Upper lobe of right lung (tissue), 1 donor: ENCODE results near the gene RPS24. TPM values are rescaled to one million over a fixed set of nuclear protein-coding genes. Genes with fewer than 3 reads are reported as not detected.

ENCODE experiments used
- ATAC-seq: fragments of 200-7000 bp; cut with Tn5 transposase; one replicate; pipeline ENCODE4 v1.9.1; 2020; ENCODE audit warnings: mild to moderate bottlenecking, moderate library complexity
- DNase-seq: peaks from one replicate; pipeline ENCODE4 v3.0.0-alpha.2; 2020
- H3K27ac ChIP-seq: fragments of 200-600 bp; one replicate; pipeline ENCODE4 v1.8.0; 2022
- H3K27me3 ChIP-seq: fragments of 200-600 bp; one replicate; pipeline ENCODE4 v1.8.0; 2022; ENCODE audit warnings: mild to moderate bottlenecking
- H3K36me3 ChIP-seq: fragments of 200-600 bp; one replicate; pipeline ENCODE4 v1.8.0; 2022
- H3K4me1 ChIP-seq: fragments of 200-600 bp; one replicate; pipeline ENCODE4 v1.8.0; 2022
- H3K4me3 ChIP-seq: fragments of 200-600 bp; one replicate; pipeline ENCODE4 v1.8.0; 2022; ENCODE audit warnings: mild to moderate bottlenecking
- H3K9me3 ChIP-seq: fragments of 200-600 bp; one replicate; pipeline ENCODE4 v1.8.0; 2022
- intact Hi-C: fragments of 100-400 bp; cut with DNase I; formaldehyde crosslinking; loops from one replicate; pipeline ENCODE4 v1.11.0; 2022
- total RNA-seq: library from RNA; stranded (reverse); fragmentation: NEBNext Ultra II Directional; extraction: Animal tissue kit (Norgen Biotek cat#: 25700); gene quantifications from one replicate; pipeline ENCODE4 v1.2.1, GENCODE V29; 2021
- TF ChIP-seq, protein P1 (sequence below): fragments of 200-600 bp; IDR thresholded peaks from one replicate; pipeline ENCODE4 v1.8.0; 2022; ENCODE audit warnings: antibody characterized with exemption
- donor health status: DM: no; HTN: yes; CAD: no; lungs with severe emphysema.

The RPS24 gene
- total RNA-seq, 1 donor from 2014 or later: 1,039 TPM

- Histone ChIP-seq H3K4me1 (peaks cover 50% of the 10 kb centered on the region), H3K27ac (no peak overlapping the region), H3K9me3 (no peaks in the 10 kb centered on the region), H3K27me3 (no peaks in the 10 kb centered on the region), H3K36me3 (peaks cover 82% of the 10 kb centered on the region), H3K4me3 (no peak overlapping the region)
- intact Hi-C loops: no loop called here
- ATAC-seq: peak; percentile 58
- no peak for DNase-seq
- TF ChIP-seq, protein P1, sequence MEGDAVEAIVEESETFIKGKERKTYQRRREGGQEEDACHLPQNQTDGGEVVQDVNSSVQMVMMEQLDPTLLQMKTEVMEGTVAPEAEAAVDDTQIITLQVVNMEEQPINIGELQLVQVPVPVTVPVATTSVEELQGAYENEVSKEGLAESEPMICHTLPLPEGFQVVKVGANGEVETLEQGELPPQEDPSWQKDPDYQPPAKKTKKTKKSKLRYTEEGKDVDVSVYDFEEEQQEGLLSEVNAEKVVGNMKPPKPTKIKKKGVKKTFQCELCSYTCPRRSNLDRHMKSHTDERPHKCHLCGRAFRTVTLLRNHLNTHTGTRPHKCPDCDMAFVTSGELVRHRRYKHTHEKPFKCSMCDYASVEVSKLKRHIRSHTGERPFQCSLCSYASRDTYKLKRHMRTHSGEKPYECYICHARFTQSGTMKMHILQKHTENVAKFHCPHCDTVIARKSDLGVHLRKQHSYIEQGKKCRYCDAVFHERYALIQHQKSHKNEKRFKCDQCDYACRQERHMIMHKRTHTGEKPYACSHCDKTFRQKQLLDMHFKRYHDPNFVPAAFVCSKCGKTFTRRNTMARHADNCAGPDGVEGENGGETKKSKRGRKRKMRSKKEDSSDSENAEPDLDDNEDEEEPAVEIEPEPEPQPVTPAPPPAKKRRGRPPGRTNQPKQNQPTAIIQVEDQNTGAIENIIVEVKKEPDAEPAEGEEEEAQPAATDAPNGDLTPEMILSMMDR: no peak
These were observed 4.4 kb downstream of the RPS24 start for GRCh38 chr10:78038105-78038504.

DNA sequence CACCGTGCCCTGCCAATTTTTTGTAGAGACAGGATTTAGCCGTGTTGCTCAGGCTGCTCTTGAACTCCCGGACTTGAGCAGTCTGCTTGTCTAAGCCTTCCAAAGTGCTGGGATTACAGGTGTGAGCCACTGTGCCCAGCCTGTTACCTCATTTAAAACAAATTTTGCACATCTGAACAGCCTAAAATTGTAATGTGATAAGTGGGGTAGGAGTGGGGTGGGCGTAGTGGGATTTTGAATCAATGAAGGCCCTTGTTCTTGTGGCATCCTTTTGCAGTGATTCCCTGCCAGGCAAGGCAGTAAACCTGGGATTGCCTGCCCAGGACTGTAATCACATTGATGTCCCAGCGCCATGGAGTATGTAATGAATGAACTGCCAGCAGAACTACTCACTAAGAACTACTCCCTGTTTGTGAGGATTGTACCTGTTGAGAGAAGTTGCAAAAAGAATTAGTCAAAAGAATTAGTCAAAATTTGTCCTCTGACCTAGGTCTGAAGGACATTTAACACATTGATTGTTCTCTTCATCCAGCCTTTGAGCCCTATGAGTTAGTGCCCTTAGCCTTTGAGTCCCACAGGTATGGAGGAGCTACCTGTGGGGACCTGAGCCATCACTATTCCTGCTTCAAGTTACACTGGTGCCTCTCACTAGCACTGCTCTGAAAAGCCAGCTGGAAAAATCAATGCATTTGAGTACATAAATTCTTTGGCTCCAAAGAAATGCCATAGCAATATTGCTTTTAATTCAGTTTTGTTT is 5.3 kb downstream of the RPS24 start:
- no peak for ATAC-seq
- intact Hi-C loops: no loop called here
- TF ChIP-seq, protein P1: no peak
- Histone ChIP-seq H3K9me3 (no peaks in the 10 kb centered on the region), H3K4me3 (no peak overlapping the region), H3K36me3 (peaks cover 82% of the 10 kb centered on the region), H3K27me3 (no peaks in the 10 kb centered on the region), H3K4me1 (peaks cover 47% of the 10 kb centered on the region), H3K27ac (no peak overlapping the region)
- no peak for DNase-seq

DNA sequence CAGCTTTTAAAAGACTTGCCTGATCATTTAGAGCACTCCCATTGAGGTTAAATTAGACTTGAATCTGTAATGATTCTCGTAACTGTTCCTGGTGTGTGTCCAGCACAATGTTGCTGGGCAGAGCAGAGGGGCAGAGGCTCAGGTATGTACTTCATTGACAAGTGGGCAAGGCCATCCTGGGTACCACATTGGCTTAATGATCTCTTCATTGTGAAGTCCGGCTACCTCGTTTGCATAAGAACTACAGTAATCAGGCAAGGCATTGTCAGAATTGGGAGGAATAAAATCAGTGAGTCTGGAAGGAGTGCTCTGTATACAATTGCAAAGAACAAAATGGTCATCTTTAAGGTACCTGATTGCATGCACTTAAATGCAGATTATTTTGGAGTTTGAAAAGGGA is 6.1 kb downstream of the RPS24 start:
- Histone ChIP-seq H3K4me3 (no peak overlapping the region), H3K4me1 (peaks cover 42% of the 10 kb centered on the region), H3K27ac (no peak overlapping the region), H3K36me3 (peaks cover 81% of the 10 kb centered on the region), H3K9me3 (no peaks in the 10 kb centered on the region), H3K27me3 (no peaks in the 10 kb centered on the region)
- DNase-seq (no peak), ATAC-seq (no peak)
- TF ChIP-seq, protein P1: no peak
- intact Hi-C loops: loop anchor here (10.0 kb wide), 1 partner anchor 1155 kb away; no protein-coding TSS in a partner anchor

GRCh38 chr10:78041170-78042057 is 7.8 kb downstream of the RPS24 start:
- H3K4me1 ChIP-seq: peaks cover 26% of the 10 kb centered on the region
- no peaks in the 10 kb centered on the region for H3K27me3 ChIP-seq
- intact Hi-C loops: loop anchor here (10.0 kb wide), 1 partner anchor 1153 kb away; no protein-coding TSS in a partner anchor
- H3K4me3 ChIP-seq: no peak overlapping the region
- H3K27ac ChIP-seq: no peak overlapping the region
- DNase-seq (no peak), ATAC-seq (no peak)
- H3K9me3 ChIP-seq: no peaks in the 10 kb centered on the region
- TF ChIP-seq, protein P1: no peak
- H3K36me3 ChIP-seq: peaks cover 64% of the 10 kb centered on the region

DNA sequence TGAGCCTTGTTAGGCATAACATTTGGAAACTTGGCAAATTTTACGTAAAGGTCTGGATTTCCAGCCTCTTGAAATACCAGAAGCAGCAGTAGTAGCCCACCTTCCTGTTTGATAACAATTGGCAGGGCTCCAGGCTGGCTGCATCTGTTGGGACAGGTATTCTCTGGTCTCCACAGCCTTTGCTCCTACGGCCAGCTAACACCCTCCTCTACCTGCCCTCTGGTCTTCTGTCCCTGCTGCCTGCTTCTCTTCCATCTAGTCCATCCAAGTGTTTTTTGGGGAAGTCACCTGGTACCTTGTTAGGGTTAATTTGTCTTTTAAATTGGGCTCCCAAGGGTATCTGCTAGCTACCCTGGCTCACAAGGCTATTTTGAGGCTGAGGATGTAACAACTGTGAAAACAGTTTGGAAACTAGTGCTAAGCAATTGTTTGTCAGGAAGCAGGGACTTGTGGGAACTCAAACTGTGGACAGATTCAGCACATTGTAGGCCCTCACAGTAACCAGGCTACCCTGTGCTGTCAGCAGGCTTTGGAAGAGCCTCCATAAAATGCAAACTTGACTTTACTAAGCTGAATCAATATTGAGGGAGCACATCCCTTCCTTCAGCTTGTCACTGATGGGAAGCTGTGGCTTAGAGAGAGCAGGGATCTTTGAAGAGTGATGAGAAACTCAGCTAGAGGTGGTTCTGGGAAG is 8.5 kb downstream of the RPS24 start:
- no peak for ATAC-seq
- no peak for DNase-seq
- peaks cover 20% of the 10 kb centered on the region for H3K4me1 ChIP-seq
- H3K27ac ChIP-seq: no peak overlapping the region
- H3K9me3 ChIP-seq: no peaks in the 10 kb centered on the region
- H3K4me3 ChIP-seq: no peak overlapping the region
- TF ChIP-seq, protein P1: no peak
- H3K36me3 ChIP-seq: peaks cover 56% of the 10 kb centered on the region
- H3K27me3 ChIP-seq: no peaks in the 10 kb centered on the region
- intact Hi-C loops: loop anchor here (10.0 kb wide), 1 partner anchor 1153 kb away; no protein-coding TSS in a partner anchor
